RWPE1 (cell line): ENCODE results near the gene DPF3.

ENCODE experiments used
- CTCF ChIA-PET: fragments of 350-600 bp; sonication (Branson Sonifier 250); formaldehyde crosslinking; extraction: SDS; loops from one replicate; lab custom pipeline; 2021; lab: Yijun Ruan, JAX
- POLR2A ChIA-PET: fragments of 400-600 bp; formaldehyde crosslinking; extraction: SDS; loops from one replicate; lab custom pipeline; 2020; ENCODE audit warnings: antibody characterized with exemption; ENCODE audit not compliant: low non-redundant PET; lab: Yijun Ruan, JAX
- DNase-seq: peaks from one replicate; pipeline ENCODE4 v3.0.0; 2012; ENCODE audit warnings: low spot score
- H3K27ac ChIP-seq: fragments of 450-650 bp; 2 replicates; pipeline ENCODE4 v1.5.1; 2017
- CTCF ChIP-seq: fragments of 450-650 bp; conservative IDR thresholded peaks from 2 replicates; pipeline ENCODE4 v1.5.1; 2017; ENCODE audit warnings: low read depth, mild to moderate bottlenecking

Gene DPF3

GRCh38 chr14:72610831-72611200 is 283.1 kb downstream of the DPF3 start:
- ChIA-PET POLR2A (no interaction called here), CTCF (no interaction called here)
- TF ChIP-seq CTCF = no peak
- DNase-seq = no peak
- no peak overlapping the region for H3K27ac ChIP-seq

GRCh38 chr14:72610096-72610830 is 283.6 kb downstream of the DPF3 start:
- ChIA-PET CTCF (no interaction called here), POLR2A (no interaction called here)

GRCh38 chr14:72609205-72609916 is 284.5 kb downstream of the DPF3 start:
- no peak for TF ChIP-seq CTCF
- DNase-seq = no peak
- H3K27ac ChIP-seq = no peak overlapping the region
- POLR2A ChIA-PET = no interaction called here
- CTCF ChIA-PET = no interaction called here

More at GRCh38 chr14:72610096-72610830, 283.6 kb downstream of the DPF3 start:
- H3K27ac ChIP-seq = no peak overlapping the region
- TF ChIP-seq CTCF = no peak
- no peak for DNase-seq

- peak overlapping the region; percentile 14; the same call in 1 of the 2 replicates for H3K27ac ChIP-seq
- CTCF ChIA-PET = no interaction called here
- DNase-seq = peak; percentile 93
- TF ChIP-seq CTCF = no peak
- POLR2A ChIA-PET = no interaction called here
Measured at GRCh38 chr14:72608391-72609204, 285.3 kb downstream of the DPF3 start.

- H3K27ac ChIP-seq = no peak overlapping the region
- no peak for TF ChIP-seq CTCF
- ChIA-PET POLR2A (no interaction called here), CTCF (no interaction called here)
- no peak for DNase-seq
Measured at GRCh38 chr14:72607386-72608130, 286.3 kb downstream of the DPF3 start.

- CTCF ChIA-PET = no interaction called here
- no peak for TF ChIP-seq CTCF
- DNase-seq = no peak
- POLR2A ChIA-PET = no interaction called here
- no peak overlapping the region for H3K27ac ChIP-seq
Measured at GRCh38 chr14:72606879-72607278, 287.0 kb downstream of the DPF3 start.
